Ectodermal cell (in vitro differentiated cells): ENCODE data around the gene ZFAND3.
"Not testable (repeated sequence)": the region's sequence is repeated elsewhere in the genome, so short reads cannot be mapped to it uniquely, and the experiment has no call there.

Experiments
- H3K27ac ChIP-seq: 2 replicates; pipeline ENCODE4 v1.7.0; 2013; ENCODE audit warnings: mild to moderate bottlenecking, low read depth, low read length; ENCODE audit not compliant: insufficient read depth, poor library complexity, severe bottlenecking
- H3K27me3 ChIP-seq: 2 replicates; pipeline ENCODE4 v1.7.0; 2013; ENCODE audit warnings: mild to moderate bottlenecking, low read length; ENCODE audit not compliant: insufficient read depth, control insufficient read depth, poor library complexity, severe bottlenecking
- H3K36me3 ChIP-seq: one replicate; pipeline ENCODE4 v1.7.0; 2013; ENCODE audit warnings: low read length; ENCODE audit not compliant: control insufficient read depth, insufficient read depth
- H3K4me1 ChIP-seq: one replicate; pipeline ENCODE4 v1.7.0; 2013; ENCODE audit warnings: low read length; ENCODE audit not compliant: control insufficient read depth, insufficient read depth
- H3K4me3 ChIP-seq: 2 replicates; pipeline ENCODE4 v1.7.0; 2013; ENCODE audit warnings: low read depth, low read length, control low read depth; ENCODE audit not compliant: insufficient read depth
- H3K9me3 ChIP-seq: 2 replicates; pipeline ENCODE4 v1.7.0; 2013; ENCODE audit warnings: mild to moderate bottlenecking, low read length, moderate library complexity; ENCODE audit not compliant: control insufficient read depth
- WGBS, 2 experiments: methylation state at CpG; one replicate each; pipeline ENCODE4 v1.1.7; 2013; ENCODE audit warnings: missing lambda C conversion rate in 2 of 2; 5-methylcytosine and 5-hydroxymethylcytosine counted together

The ZFAND3 gene

DNA sequence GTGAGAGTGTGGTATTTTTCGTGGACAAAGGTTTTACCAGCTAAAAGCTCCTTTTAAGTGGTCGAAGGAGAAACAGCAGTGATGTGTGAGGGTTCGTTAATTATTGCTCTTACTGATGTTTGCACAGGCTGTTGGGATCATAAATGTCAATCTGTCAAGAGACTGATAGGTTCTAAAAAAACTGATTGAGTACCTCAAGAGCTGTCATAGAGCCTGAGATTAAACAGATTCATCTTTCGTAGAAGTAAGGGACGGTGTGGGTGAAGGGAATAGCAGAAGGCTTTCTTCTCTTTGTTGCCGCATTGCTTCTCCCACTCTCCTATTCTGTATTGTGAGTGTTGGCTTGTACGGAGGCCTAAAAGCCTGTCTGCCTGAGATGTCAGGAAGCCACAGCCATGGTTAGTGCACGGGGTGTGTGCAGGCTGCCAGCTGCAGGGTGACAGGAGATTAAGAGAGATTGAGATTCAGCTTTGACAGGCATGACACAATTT, 291.0 kb downstream of the ZFAND3 start:
- WGBS, 2 experiments = 77 to 79% methylated on average over 8 of the region's 8 CpGs
- H3K27ac ChIP-seq = no peak overlapping the region
- H3K4me3 ChIP-seq = no peak overlapping the region
- no peaks in the 10 kb centered on the region for H3K9me3 ChIP-seq
- H3K4me1 ChIP-seq = peaks cover 9% of the 10 kb centered on the region
- no peaks in the 10 kb centered on the region for H3K27me3 ChIP-seq
- no peaks in the 10 kb centered on the region for H3K36me3 ChIP-seq

DNA sequence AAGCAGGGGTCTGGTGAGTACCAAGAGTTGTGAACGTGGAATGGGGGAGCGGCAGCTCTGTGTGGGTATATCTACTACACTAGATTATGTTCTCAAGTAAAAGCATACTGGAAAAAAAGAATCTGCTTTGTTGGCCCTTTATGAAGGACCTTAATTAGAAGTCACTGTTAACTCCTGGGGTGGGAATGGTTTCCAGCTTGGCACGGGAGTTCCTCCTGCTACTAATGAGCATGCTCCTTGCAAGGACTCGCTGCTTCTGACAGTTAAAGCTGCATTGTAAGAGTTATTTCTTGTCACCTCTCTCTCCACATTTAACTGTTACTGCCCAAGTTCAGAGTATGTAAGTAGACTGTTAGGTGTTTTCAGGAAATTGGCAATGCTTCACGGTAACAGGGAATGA, 292.7 kb downstream of the ZFAND3 start:
- H3K27me3 ChIP-seq = no peaks in the 10 kb centered on the region
- no peak overlapping the region for H3K27ac ChIP-seq
- no peaks in the 10 kb centered on the region for H3K9me3 ChIP-seq
- no peak overlapping the region for H3K4me3 ChIP-seq
- 86 to 95% methylated on average over 3 to 5 of the region's 5 CpGs for WGBS, 2 experiments
- H3K4me1 ChIP-seq = peaks cover 9% of the 10 kb centered on the region
- H3K36me3 ChIP-seq = no peaks in the 10 kb centered on the region

DNA sequence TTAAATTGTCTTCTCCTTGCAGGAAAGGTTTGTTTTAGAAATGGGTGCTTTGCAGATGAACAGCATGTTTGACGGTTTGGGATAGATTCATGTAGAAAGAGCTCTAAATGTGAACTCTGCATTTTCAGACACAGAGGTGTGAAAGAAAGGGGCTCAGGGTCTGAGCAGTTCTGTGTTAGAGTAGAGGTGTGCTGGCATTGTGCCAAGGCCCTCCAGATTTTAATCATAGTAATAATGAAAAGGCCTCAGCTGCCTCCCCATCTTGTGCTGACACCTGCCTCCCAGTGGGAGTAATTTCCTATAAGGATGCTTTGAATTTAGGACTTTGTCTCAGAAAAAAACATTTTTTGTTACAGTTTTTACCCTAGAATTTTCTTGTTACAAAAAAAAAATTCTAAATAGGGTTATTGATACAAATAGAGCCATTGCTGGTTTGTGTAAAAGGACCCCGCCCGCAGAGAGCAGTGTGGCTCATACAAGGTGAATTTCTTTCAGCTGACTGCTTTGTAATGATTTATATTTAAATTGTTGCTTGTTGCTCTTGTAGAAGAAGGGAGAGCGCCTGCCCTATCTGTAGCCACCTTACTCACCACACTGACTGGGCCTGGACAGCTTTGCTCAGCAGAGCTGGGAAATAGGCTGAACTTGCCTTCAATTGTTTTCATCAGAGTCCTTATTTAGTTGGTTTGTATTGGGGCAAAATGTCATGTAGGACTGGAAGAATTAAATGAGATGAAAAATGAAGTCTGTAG, 294.5 kb downstream of the ZFAND3 start:
- peaks cover 9% of the 10 kb centered on the region for H3K4me1 ChIP-seq
- no peaks in the 10 kb centered on the region for H3K27me3 ChIP-seq
- 94 to 97% methylated on average over 4 of the region's 4 CpGs for WGBS, 2 experiments
- no peaks in the 10 kb centered on the region for H3K36me3 ChIP-seq
- H3K9me3 ChIP-seq = no peaks in the 10 kb centered on the region
- no peak overlapping the region for H3K4me3 ChIP-seq
- H3K27ac ChIP-seq = no peak overlapping the region

DNA sequence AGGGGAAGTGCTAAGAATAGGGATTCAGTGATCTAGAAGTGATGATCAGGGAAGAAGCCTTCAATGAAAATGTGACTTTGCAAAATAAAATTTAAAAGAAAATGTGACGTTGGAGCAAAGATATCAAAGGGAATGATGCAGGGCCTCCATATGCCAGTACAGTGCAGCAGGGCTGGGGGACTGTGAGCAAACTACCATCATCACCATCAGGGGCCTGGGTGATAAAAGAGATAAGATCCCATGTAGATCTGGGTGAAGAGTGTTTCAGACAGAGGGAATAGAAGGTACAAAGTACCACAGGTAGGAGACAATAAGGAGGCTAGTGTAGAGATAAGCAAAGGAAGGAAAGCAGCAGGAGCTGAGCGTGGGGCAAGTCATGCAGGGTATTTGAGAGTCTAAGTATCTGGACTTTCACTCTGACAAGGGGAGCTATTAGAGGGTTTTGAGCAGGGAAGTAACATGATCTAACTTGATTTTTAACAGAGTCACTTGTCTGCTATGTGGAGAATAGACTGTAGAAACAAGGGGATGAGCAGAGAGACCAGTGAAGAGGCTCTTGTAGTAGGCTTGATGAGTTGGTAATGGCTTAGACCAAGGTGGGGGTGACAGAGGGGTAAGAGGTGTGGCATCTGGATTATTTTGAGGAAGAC, 295.6 kb downstream of the ZFAND3 start:
- WGBS, 2 experiments = 89 to 96% methylated on average over 2 of the region's 2 CpGs

DNA sequence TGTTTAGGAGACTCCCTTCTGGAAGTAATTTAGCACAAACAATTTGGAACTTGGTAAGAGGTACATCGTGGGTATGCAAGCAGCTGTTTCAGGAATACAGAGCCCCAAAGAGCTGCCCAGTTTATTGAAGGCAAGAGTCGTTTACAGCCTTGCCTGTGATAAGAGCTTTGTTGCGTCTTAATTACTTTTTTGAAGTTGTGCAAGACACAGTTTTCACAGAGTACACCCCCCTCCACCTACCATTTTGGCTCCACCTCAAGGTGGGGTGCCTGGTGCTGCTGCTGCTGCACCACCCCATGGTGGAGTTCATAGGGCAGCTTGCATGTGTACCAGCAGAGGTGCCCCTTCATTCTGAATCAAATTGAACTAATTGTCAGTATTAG, 296.1 kb downstream of the ZFAND3 start:
- Histone ChIP-seq H3K9me3 (no peaks in the 10 kb centered on the region), H3K27ac (no peak overlapping the region), H3K27me3 (no peaks in the 10 kb centered on the region), H3K4me3 (no peak overlapping the region), H3K36me3 (no peaks in the 10 kb centered on the region), H3K4me1 (peaks cover 11% of the 10 kb centered on the region)
- WGBS, 2 experiments = 90 to 95% methylated on average over 3 of the region's 3 CpGs

More for the DNA sequence above, 295.6 kb downstream of the ZFAND3 start:
- H3K4me3 ChIP-seq = no peak overlapping the region
- H3K27me3 ChIP-seq = no peaks in the 10 kb centered on the region
- no peaks in the 10 kb centered on the region for H3K36me3 ChIP-seq
- H3K9me3 ChIP-seq = no peaks in the 10 kb centered on the region
- H3K4me1 ChIP-seq = peaks cover 12% of the 10 kb centered on the region
- no peak overlapping the region for H3K27ac ChIP-seq

- Histone ChIP-seq H3K27me3 (no peaks in the 10 kb centered on the region), H3K9me3 (no peaks in the 10 kb centered on the region), H3K4me1 (peaks cover 6% of the 10 kb centered on the region), H3K27ac (no peak overlapping the region), H3K36me3 (no peaks in the 10 kb centered on the region), H3K4me3 (no peak overlapping the region)
- 95 to 96% methylated on average over 6 of the region's 6 CpGs for WGBS, 2 experiments
Observed at GRCh38 chr6:38116248-38116647, 296.7 kb downstream of the ZFAND3 start.

- Histone ChIP-seq H3K4me3 (no peak overlapping the region), H3K4me1 (peaks cover 3% of the 10 kb centered on the region), H3K9me3 (no peaks in the 10 kb centered on the region), H3K36me3 (no peaks in the 10 kb centered on the region), H3K27me3 (no peaks in the 10 kb centered on the region), H3K27ac (no peak overlapping the region)
- WGBS, 2 experiments = 100% methylated on average over 1 of the region's 1 CpG
Observed at GRCh38 chr6:38117281-38117680, 297.8 kb downstream of the ZFAND3 start.

DNA sequence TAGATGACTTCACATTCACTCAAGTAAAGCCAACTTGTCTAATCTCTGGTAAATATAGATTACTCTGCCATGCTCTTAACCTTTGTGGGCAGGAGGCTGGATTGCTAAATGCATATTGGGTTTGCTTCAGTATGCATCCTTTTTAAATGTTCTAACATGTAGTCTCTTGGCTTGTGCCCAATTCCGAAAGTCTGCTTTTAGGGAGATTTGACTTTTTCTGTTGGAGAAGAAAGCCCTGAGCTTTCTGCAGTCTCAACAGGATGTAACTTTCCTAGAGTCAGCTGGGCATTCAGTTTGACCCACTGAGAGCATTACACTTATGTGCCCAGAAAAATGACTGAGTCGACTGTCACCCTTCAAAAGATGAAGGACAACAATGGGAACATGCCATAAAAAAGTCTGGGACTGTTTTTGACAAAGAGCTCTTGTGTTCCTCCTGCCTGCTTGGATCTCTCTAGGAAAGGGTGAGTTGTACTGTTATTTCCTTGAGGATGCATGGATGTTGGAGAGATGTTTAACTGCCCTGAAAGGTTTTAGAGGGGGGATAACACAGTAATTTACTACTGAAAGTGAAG, 299.4 kb downstream of the ZFAND3 start:
- Histone ChIP-seq H3K27me3 (no peaks in the 10 kb centered on the region), H3K4me3 (no peak overlapping the region), H3K4me1 (peaks cover 3% of the 10 kb centered on the region), H3K9me3 (no peaks in the 10 kb centered on the region), H3K36me3 (no peaks in the 10 kb centered on the region), H3K27ac (peak overlapping the region; percentile 32)
- WGBS, 2 experiments = 86% methylated on average over 2 of the region's 2 CpGs

GRCh38 chr6:38119516-38119915, 300.0 kb downstream of the ZFAND3 start:
- Histone ChIP-seq H3K4me1 (peaks cover 3% of the 10 kb centered on the region), H3K9me3 (no peaks in the 10 kb centered on the region), H3K27ac (peak overlapping the region; percentile 32), H3K27me3 (no peaks in the 10 kb centered on the region), H3K4me3 (no peak overlapping the region), H3K36me3 (no peaks in the 10 kb centered on the region)
- 74 to 75% methylated on average over 6 of the region's 6 CpGs for WGBS, 2 experiments

DNA sequence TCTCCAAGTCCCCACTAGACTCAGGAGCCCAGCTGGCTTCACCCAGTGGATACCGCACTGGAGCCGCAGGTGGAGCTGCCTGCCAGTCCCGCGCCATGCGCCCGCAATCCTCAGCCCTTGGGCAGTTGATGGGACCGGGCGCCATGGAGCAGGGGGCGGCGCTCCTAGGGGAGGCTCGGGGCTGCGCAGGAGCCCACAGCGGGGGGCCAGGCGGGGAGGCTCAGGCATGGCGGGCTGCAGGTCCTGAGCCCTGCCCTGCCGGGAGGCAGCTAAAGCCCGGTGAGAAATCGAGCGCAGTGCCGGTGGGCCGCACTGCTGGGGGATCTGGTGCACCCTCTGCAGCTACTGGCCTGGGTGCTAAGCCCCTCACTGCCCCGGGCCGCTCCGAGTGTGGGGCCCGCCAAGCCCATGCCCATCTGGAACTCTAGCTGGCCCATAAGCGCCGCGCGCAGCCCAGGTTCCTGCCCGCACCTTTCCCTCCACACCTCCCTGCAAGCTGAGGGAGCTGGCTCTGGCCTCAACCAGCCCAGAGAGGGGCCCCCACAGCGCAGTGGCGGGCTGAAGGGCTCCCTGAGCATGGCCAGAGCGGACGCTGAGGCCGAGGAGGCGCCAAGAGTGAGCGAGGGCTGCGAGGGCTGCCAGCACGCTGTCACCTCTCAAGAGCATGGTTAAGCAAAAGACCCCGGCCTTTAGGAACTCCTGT, 304.8 kb downstream of the ZFAND3 start:
- H3K4me3 ChIP-seq, H3K36me3 ChIP-seq, H3K27me3 ChIP-seq, H3K4me1 ChIP-seq, H3K9me3 ChIP-seq, H3K27ac ChIP-seq: not testable (repeated sequence)
- 96 to 97% methylated on average over 40 of the region's 40 CpGs for WGBS, 2 experiments
